PC-3 (cell line): ENCODE results near the gene PBX4. TPM values are rescaled to one million over a fixed set of nuclear protein-coding genes. Genes with fewer than 3 reads are reported as not detected.

ENCODE experiments used
- ATAC-seq: fragments of 200-7000 bp; cut with Tn5 transposase; 2 replicates; pipeline ENCODE4 v1.9.1; 2020; ENCODE audit warnings: mild to moderate bottlenecking, moderate library complexity
- BruUV-seq: library from RNA; stranded (reverse); fragments of 400-500 nt; replicated peaks from 2 replicates; lab custom pipeline; 2021; lab: Mats Ljungman, UMichigan
- CTCF ChIA-PET: fragments of 300-600 bp; sonication (Branson Sonifier 250); formaldehyde crosslinking; loops from one replicate; lab custom pipeline; 2022; ENCODE audit warnings: antibody characterized with exemption; lab: Charles Lee
- POLR2A ChIA-PET: fragments of 300-600 bp; sonication (Branson Sonifier 250); formaldehyde crosslinking; loops from one replicate; lab custom pipeline; 2022; ENCODE audit warnings: antibody characterized with exemption; ENCODE audit not compliant: unreplicated experiment; lab: Charles Lee
- DNase-seq: peaks from one replicate; pipeline ENCODE4 v3.0.0-alpha.2; 2015
- H2AFZ ChIP-seq: fragments of 300-600 bp; sonication (generic); 2 replicates; pipeline ENCODE4 v1.6.0; 2016; ENCODE audit warnings: antibody characterized with exemption, low read length
- H3F3A ChIP-seq: fragments of 300-600 bp; sonication (generic); one replicate; pipeline ENCODE4 v1.6.0; 2017; ENCODE audit warnings: antibody characterized with exemption, low read length, control low read depth, mild to moderate bottlenecking; ENCODE audit not compliant: unreplicated experiment
- H3K27ac ChIP-seq: fragments of 300-600 bp; sonication (generic); 2 replicates; pipeline ENCODE4 v1.5.1; 2016; ENCODE audit warnings: mild to moderate bottlenecking, low read length
- H3K27me3 ChIP-seq: fragments of 300-600 bp; sonication (generic); 2 replicates; pipeline ENCODE4 v1.6.1; 2016; ENCODE audit warnings: low read length, mixed read lengths
- H3K36me3 ChIP-seq: fragments of 300-600 bp; sonication (generic); 2 replicates; pipeline ENCODE4 v1.6.1; 2016; ENCODE audit warnings: low read depth, mixed run types, low read length, mixed read lengths
- H3K4me1 ChIP-seq: fragments of 300-600 bp; sonication (generic); 2 replicates; pipeline ENCODE4 v1.5.1; 2016; ENCODE audit warnings: low read length; ENCODE audit not compliant: insufficient read depth
- H3K4me2 ChIP-seq: fragments of 300-600 bp; sonication (generic); 2 replicates; pipeline ENCODE4 v1.6.0; 2016; ENCODE audit warnings: low read length
- H3K4me3 ChIP-seq: fragments of 300-600 bp; sonication (generic); 2 replicates; pipeline ENCODE4 v1.5.1; 2016; ENCODE audit warnings: mild to moderate bottlenecking, low read length, mixed read lengths
- H3K79me2 ChIP-seq: fragments of 300-600 bp; sonication (generic); 2 replicates; pipeline ENCODE4 v1.6.1; 2017; ENCODE audit warnings: low read length, mixed read lengths
- H3K9ac ChIP-seq: fragments of 300-600 bp; sonication (generic); 2 replicates; pipeline ENCODE4 v1.6.0; 2016; ENCODE audit warnings: mild to moderate bottlenecking, low read length
- H3K9me2 ChIP-seq: fragments of 300-600 bp; sonication (generic); replicated peaks from 2 replicates; pipeline ENCODE4 v1.6.1; 2016; ENCODE audit warnings: mixed run types, low read length, mixed read lengths
- H3K9me3 ChIP-seq: fragments of 300-600 bp; sonication (generic); 2 replicates; pipeline ENCODE4 v1.6.1; 2016; ENCODE audit warnings: low read length, mixed read lengths
- H4K20me1 ChIP-seq: fragments of 300-600 bp; sonication (generic); 2 replicates; pipeline ENCODE4 v1.6.1; 2016; ENCODE audit warnings: low read length, mixed read lengths
- CTCF ChIP-seq: fragments of 300-600 bp; sonication (generic); conservative IDR thresholded peaks from 2 replicates; pipeline ENCODE4 v1.5.1; 2017; ENCODE audit warnings: antibody characterized with exemption, low read depth, mild to moderate bottlenecking, low read length
- EZH2 ChIP-seq: fragments of 300-600 bp; sonication (generic); IDR thresholded peaks from one replicate; pipeline ENCODE4 v1.6.1; 2017; ENCODE audit warnings: antibody characterized with exemption, mild to moderate bottlenecking, low read length; ENCODE audit not compliant: unreplicated experiment
- EZH2phosphoT487 ChIP-seq: fragments of 300-600 bp; sonication (generic); IDR thresholded peaks from 2 replicates; pipeline ENCODE4 v1.6.1; 2018; ENCODE audit warnings: mild to moderate bottlenecking, antibody characterized with exemption, low read length, borderline replicate concordance
- intact Hi-C: fragments of 100-400 bp; cut with micrococcal nuclease; formaldehyde crosslinking; loops from 2 replicates; pipeline ENCODE4 v1.9.0; 2023
- total RNA-seq: library from RNA; depleted of rRNA; stranded (reverse); fragments of >200 nt; gene quantifications from 2 replicates; pipeline ENCODE4 v1.2.3, GENCODE V29; 2014

Gene PBX4
- total RNA-seq, 1 experiment from 2014 or later: 6.9 TPM

- no peaks in the 10 kb centered on the region for H3K9me3 ChIP-seq
- CTCF ChIA-PET: no interaction called here
- POLR2A ChIA-PET: no interaction called here
- no peak overlapping the region for H2AFZ ChIP-seq
- DNase-seq (no peak), ATAC-seq (no peak)
- H3K4me3 ChIP-seq: no peak overlapping the region
- no peaks in the 10 kb centered on the region for H3F3A ChIP-seq
- H4K20me1 ChIP-seq: no peaks in the 10 kb centered on the region
- H3K4me1 ChIP-seq: no peaks in the 10 kb centered on the region
- H3K9me2 ChIP-seq: no peaks in the 10 kb centered on the region
- H3K36me3 ChIP-seq: peaks cover 73% of the 10 kb centered on the region
- TF ChIP-seq EZH2phosphoT487 (no peak), CTCF (no peak), EZH2 (no peak)
- H3K9ac ChIP-seq: no peak overlapping the region
- intact Hi-C loops: no loop called here
- no peak overlapping the region for H3K4me2 ChIP-seq
- H3K27ac ChIP-seq: no peak overlapping the region
- H3K79me2 ChIP-seq: no peaks in the 10 kb centered on the region
- no peaks in the 10 kb centered on the region for H3K27me3 ChIP-seq
- no TSS peak for BruUV-seq
These were observed 35.2 kb upstream of the PBX4 start for GRCh38 chr19:19653597-19654147.

- Histone ChIP-seq H3K36me3 (peaks cover 66% of the 10 kb centered on the region), H3K4me2 (no peak overlapping the region), H3K27ac (no peak overlapping the region), H3K9ac (no peak overlapping the region), H2AFZ (no peak overlapping the region), H3K4me3 (no peak overlapping the region), H3K27me3 (no peaks in the 10 kb centered on the region), H3F3A (no peaks in the 10 kb centered on the region), H3K9me2 (no peaks in the 10 kb centered on the region), H3K4me1 (no peaks in the 10 kb centered on the region), H3K79me2 (no peaks in the 10 kb centered on the region), H4K20me1 (no peaks in the 10 kb centered on the region), H3K9me3 (no peaks in the 10 kb centered on the region)
- TF ChIP-seq EZH2: no peak
- ChIA-PET CTCF (no interaction called here), POLR2A (no interaction called here)
- ATAC-seq: no peak
- DNase-seq: peak; percentile 29
- intact Hi-C loops: no loop called here
- BruUV-seq: no TSS peak
These were observed 34.2 kb upstream of the PBX4 start for GRCh38 chr19:19652482-19653295.

GRCh38 chr19:19651076-19651475 is 32.6 kb upstream of the PBX4 start:
- BruUV-seq: no TSS peak
- no peaks in the 10 kb centered on the region for H4K20me1 ChIP-seq
- no peak overlapping the region for H3K4me2 ChIP-seq
- TF ChIP-seq EZH2 (no peak), EZH2phosphoT487 (no peak)
- H3K9ac ChIP-seq: no peak overlapping the region
- no peaks in the 10 kb centered on the region for H3K9me2 ChIP-seq
- H3F3A ChIP-seq: no peaks in the 10 kb centered on the region
- peaks cover 50% of the 10 kb centered on the region for H3K36me3 ChIP-seq
- intact Hi-C loops: no loop called here
- H2AFZ ChIP-seq: no peak overlapping the region
- no peak overlapping the region for H3K4me3 ChIP-seq
- H3K9me3 ChIP-seq: no peaks in the 10 kb centered on the region
- H3K27ac ChIP-seq: no peak overlapping the region
- H3K4me1 ChIP-seq: no peaks in the 10 kb centered on the region
- no peaks in the 10 kb centered on the region for H3K27me3 ChIP-seq
- no peaks in the 10 kb centered on the region for H3K79me2 ChIP-seq
- DNase-seq: no peak
- POLR2A ChIA-PET: no interaction called here
- CTCF ChIA-PET: no interaction called here
- ATAC-seq: no peak
